Mucosa of descending colon (tissue), 3 donors: ENCODE results near the gene RGS17. TPM values are rescaled to one million over a fixed set of nuclear protein-coding genes. Genes with fewer than 3 reads are reported as not detected.

ENCODE experiments used
- ATAC-seq: fragments of 200-7000 bp; cut with Tn5 transposase; one replicate; pipeline ENCODE4 v1.9.1; 2020; ENCODE audit warnings: mild to moderate bottlenecking, moderate library complexity
- DNase-seq, 3 donors: peaks; one replicate each; pipeline ENCODE4 v3.0.0-alpha.2; 2020
- H3K36me3 ChIP-seq: fragments of 200-600 bp; one replicate; pipeline ENCODE4 v1.8.0; 2021; ENCODE audit warnings: low read depth, mild to moderate bottlenecking
- H3K4me1 ChIP-seq: fragments of 200-600 bp; one replicate; pipeline ENCODE4 v1.8.0; 2021; ENCODE audit warnings: low read depth, mild to moderate bottlenecking
- H3K4me3 ChIP-seq: fragments of 200-600 bp; one replicate; pipeline ENCODE4 v1.8.0; 2021; ENCODE audit warnings: mild to moderate bottlenecking
- H3K9me3 ChIP-seq: fragments of 200-600 bp; one replicate; pipeline ENCODE4 v1.8.0; 2021; ENCODE audit warnings: mild to moderate bottlenecking
- intact Hi-C, 2 donors: fragments of 100-400 bp; cut with DNase I in 1 of 2; cut with micrococcal nuclease in 1 of 2; formaldehyde crosslinking; loops; one replicate each; pipeline versions ENCODE4 v1.11.0 to v1.11.1; 2022; cut with DNase I, micrococcal nuclease
- total RNA-seq, 3 donors: library from RNA; stranded (reverse); fragmentation: NEBNext Ultra II Directional in 2 of 3; extraction: Animal tissue kit (Norgen Biotek cat#: 25700) in 2 of 3; gene quantifications; one replicate each; pipeline versions ENCODE4 v1.2.1 to v1.2.4, GENCODE V29; 2021 to 2023
- TF ChIP-seq, protein P1 (sequence below): fragments of 200-600 bp; IDR thresholded peaks from one replicate; pipeline ENCODE4 v1.8.0; 2022; ENCODE audit warnings: antibody characterized with exemption, mild to moderate bottlenecking
- donor health status: DM: no; HTN: no; CAD: no; lungs with moderate emphysema.
- donor health status: DM: no; HTN: no; CAD: no.
- donor health status: DM: no; HTN: yes; CAD: no.

RGS17 gene
- total RNA-seq, 3 donors from 2014 or later = 0.28 to 0.43 (median 0.43) TPM

DNA sequence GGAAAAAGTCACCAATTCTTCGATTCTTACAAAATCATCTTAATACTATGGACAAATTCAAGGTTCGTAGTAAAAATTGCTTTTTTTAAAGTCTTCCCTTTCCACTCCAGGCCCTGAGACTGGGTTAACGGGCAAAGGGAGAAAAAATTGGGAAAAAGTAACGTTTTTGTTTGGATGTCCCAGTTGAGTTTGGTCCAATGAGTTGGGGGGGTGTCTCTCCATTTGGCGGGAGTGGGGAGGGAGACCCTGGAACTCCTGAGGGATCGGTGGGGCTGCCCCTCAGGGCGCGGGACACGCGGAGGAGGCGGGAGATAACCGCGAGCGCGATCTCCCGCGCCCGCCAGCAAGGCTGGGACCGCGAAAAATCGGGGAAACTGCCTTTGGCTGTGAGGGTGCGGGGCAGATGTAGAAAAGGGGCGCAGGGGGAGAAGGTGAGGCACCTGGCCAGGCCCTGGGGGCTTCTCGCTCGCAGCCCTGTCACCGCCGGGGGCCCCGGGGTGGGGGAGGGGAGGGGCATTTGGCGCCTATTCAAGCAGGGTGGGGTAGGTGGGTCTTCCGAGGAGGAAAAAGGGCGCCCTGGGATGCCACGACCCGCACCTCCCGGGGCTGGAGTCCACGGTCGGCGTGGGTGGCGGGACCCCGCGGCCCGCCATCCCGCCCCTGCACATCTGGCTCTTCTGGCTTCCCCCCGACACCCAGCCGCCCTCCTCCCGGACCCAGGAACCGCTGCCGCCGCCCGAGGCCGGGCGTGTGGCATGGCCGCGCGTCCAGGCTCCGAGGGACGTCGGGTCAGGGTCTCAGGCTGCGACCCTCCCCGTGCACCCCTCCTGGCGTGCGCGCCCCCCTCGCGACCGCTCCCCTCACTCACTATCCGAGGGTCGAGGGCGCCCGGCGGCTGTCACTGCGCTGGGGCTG is 148.8 kb downstream of the RGS17 start:
- Histone ChIP-seq H3K4me3 (peak overlapping the region; percentile 63), H3K9me3 (no peaks in the 10 kb centered on the region), H3K4me1 (peaks cover 21% of the 10 kb centered on the region), H3K36me3 (no peaks in the 10 kb centered on the region)
- TF ChIP-seq, protein P1, sequence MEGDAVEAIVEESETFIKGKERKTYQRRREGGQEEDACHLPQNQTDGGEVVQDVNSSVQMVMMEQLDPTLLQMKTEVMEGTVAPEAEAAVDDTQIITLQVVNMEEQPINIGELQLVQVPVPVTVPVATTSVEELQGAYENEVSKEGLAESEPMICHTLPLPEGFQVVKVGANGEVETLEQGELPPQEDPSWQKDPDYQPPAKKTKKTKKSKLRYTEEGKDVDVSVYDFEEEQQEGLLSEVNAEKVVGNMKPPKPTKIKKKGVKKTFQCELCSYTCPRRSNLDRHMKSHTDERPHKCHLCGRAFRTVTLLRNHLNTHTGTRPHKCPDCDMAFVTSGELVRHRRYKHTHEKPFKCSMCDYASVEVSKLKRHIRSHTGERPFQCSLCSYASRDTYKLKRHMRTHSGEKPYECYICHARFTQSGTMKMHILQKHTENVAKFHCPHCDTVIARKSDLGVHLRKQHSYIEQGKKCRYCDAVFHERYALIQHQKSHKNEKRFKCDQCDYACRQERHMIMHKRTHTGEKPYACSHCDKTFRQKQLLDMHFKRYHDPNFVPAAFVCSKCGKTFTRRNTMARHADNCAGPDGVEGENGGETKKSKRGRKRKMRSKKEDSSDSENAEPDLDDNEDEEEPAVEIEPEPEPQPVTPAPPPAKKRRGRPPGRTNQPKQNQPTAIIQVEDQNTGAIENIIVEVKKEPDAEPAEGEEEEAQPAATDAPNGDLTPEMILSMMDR = no peak
- intact Hi-C loops = no loop called here
- peak; percentile 17 to 67 (median 55) for DNase-seq
- no peak for ATAC-seq

DNA sequence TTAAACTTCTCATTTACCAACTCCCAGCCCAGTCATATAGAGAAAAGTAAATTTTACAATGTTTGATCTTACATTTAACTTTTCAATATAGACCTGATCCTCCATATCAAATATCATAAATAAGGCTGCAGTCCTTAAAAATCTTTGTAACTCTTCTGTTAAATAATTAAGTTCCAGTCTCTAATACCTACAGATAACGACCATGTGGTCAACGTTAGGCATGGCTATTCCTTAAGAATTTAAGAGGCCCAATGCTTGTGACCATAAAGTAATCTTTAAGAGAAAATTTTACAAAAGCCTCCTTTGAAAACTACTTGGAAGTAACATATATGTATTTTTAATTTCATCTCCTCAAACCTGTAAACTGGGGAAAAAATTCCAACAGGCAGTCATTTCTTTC is 149.9 kb downstream of the RGS17 start:
- H3K36me3 ChIP-seq = no peaks in the 10 kb centered on the region
- peaks cover 21% of the 10 kb centered on the region for H3K4me1 ChIP-seq
- no peak for ATAC-seq
- H3K9me3 ChIP-seq = no peaks in the 10 kb centered on the region
- no peak for DNase-seq
- intact Hi-C loops = no loop called here
- TF ChIP-seq, protein P1 = no peak
- H3K4me3 ChIP-seq = no peak overlapping the region

GRCh38 chr6:152980656-152981055 is 150.4 kb downstream of the RGS17 start:
- no peak overlapping the region for H3K4me3 ChIP-seq
- H3K9me3 ChIP-seq = no peaks in the 10 kb centered on the region
- intact Hi-C loops = no loop called here
- TF ChIP-seq, protein P1 = no peak
- no peaks in the 10 kb centered on the region for H3K36me3 ChIP-seq
- H3K4me1 ChIP-seq = peaks cover 21% of the 10 kb centered on the region
- ATAC-seq (no peak), DNase-seq (no peak)

DNA sequence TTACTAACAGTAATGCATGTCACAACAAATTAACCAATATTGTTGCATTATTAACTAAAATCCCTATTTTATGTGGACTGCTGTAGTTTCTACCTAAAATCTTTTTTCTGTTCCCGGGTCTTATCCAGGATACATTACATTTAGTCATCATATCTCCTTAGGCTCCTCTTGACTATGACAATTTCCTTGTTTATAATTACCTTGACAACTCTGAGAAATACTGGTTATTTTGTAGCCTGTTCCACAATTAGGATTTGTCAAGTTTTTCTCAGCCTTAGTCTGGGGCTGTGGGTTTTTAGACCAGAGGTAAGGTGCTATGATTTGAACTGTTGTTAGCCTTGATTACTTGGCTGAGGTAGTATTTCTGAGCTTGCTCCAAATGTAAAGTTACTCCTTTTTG is 152.0 kb downstream of the RGS17 start:
- intact Hi-C loops = no loop called here
- no peak for ATAC-seq
- TF ChIP-seq, protein P1 = no peak
- Histone ChIP-seq H3K9me3 (no peaks in the 10 kb centered on the region), H3K4me1 (peaks cover 18% of the 10 kb centered on the region), H3K4me3 (no peak overlapping the region), H3K36me3 (no peaks in the 10 kb centered on the region)
- DNase-seq = no peak

GRCh38 chr6:152978058-152978457 is 153.0 kb downstream of the RGS17 start:
- H3K36me3 ChIP-seq = no peaks in the 10 kb centered on the region
- H3K4me3 ChIP-seq = no peak overlapping the region
- TF ChIP-seq, protein P1 = no peak
- intact Hi-C loops = no loop called here
- peaks cover 18% of the 10 kb centered on the region for H3K4me1 ChIP-seq
- H3K9me3 ChIP-seq = no peaks in the 10 kb centered on the region
- ATAC-seq (no peak), DNase-seq (no peak)
